ENCODE data around the gene NFIC.

DNA sequence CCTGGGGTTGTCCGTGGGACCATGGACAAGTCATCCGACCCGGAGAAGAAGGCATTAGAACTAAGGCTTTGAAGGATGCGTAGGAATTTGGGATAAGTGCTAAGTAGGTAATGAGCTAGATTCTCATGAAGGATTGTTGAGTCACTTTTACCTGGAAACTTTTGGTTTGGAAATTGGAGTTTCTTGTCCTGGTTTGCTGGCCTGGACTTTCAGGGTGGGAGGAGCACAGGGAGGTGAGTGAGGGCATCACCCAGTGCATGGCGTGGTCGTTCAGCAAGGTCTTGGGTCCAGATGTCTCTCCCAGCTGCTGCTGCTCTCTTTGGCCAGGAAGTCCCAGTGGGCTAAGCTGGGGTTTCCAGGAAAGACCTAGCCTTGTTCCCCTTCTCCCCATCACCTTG is 7.6 kb downstream of the NFIC start:
- TF ChIP-seq RAD21 (IDR thresholded peaks at IDR 0.05; ENCODE audit: low read depth) (no peak), CREB1 (IDR thresholded peaks at IDR 0.05; ENCODE audit: low read depth) (no peak), EGR1 (IDR thresholded peaks at IDR 0.05) (no peak)

Data from Ishikawa (cell line).